ENCODE results near the gene NDUFB5. TPM values are rescaled to one million over a fixed set of nuclear protein-coding genes. Genes with fewer than 3 reads are reported as not detected.
A peak's percentile ranks its signal among the peaks of the same experiment; 100 is the strongest.
"Not testable (repeated sequence)": the region's sequence is repeated elsewhere in the genome, so short reads cannot be mapped to it uniquely, and the experiment has no call there.

NDUFB5 gene
- total RNA-seq, 2 donors from 2014 or later: 244 to 250 TPM

DNA sequence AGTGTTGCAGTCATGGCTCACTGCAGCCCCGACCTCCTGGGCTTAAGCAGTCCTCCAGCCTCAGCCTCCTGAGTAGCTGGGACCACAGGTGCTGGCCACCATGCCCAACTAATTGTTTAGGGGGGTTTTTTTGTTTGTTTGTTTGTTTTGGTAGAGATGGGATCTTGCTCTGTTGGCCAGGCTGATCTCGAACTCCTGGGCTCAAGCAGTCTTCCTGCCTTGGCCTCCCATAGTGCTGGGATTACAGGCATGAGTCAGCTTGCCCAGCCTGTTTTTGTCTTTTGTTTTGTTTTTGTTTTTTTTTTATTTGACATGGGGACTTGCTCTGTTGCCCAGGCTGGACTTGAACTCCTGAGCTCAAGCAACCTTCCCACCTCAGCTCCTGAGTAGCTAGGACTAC, 17.4 kb downstream of the NDUFB5 start:
- no peak for ATAC-seq
- intact Hi-C loops (cut with DNase I): no loop called here
- no peak for DNase-seq

DNA sequence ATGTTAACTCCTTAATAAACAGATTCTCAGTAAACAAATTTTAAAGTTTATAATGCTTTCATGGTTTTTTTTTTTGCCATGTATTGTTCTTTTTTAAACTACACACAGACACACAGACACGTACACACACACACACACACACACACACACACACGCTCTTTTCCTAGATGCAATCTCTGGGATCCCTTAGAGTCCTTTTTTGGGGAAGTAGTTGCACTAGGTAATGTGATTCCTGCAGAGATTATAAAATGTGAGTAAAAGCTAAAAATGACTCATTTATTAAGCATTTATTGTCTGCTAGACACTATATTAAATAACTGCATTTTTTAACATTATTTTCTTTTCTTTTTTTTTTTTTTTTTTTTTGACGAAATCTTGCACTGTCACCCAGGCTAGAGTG, 19.9 kb downstream of the NDUFB5 start:
- DNase-seq: no peak
- intact Hi-C loops (cut with DNase I): no loop called here
- ATAC-seq: no peak

DNA sequence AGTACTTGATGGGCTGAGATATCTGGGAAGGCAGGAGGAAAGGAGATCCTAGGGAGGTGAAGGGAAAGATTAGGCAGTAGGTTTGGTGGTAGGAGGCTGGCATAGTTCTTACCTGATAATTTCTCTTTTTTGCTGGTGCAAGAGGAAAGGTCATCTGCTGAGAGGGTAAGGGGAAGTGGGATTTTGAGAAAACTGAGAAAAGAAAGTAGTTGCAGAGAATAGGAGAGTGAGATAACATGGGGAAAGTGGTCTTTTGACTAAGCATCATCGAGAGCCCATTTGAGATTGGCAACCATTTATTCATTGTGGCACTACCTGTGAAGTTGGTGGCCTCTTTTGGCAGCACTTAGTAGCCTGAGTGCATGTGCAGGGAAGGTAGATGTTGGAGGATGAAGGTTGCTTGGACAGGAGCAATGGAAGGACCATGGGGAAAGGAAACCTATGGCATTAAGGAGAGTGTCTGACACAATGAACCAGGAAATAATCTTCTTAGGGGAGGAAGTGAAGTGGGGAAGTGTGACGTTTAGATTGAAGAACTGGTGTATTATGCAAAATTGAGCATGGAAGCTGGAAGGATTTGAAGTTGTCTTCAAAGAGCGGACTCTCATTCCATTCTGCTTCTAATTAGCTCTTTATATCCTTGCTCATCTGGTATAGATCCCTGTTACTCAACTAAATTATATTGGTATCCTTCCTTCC, 26.3 kb downstream of the NDUFB5 start:
- ATAC-seq (no peak), DNase-seq (no peak)
- intact Hi-C loops (cut with DNase I): no loop called here

DNA sequence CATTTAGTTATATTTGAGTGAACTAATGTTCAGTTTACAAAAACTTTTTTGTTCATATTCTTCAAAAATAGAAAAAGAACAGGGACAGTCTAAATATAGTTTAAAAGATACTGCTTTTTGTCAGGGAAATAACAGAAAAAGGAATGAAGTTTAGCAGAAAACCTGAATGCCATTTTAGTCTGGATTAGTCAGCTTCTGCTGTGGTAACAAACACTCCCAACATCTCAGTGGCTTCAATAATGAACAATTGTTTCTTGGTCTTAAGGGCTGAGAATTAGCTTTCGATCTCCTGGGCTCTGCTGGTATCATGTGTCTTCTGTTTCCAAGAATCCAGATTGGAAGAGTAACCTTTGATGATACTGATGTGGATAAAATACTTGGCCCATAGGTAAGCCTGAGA, 35.9 kb downstream of the NDUFB5 start:
- ATAC-seq: no peak
- DNase-seq: no peak
- intact Hi-C loops (cut with DNase I): no loop called here

DNA sequence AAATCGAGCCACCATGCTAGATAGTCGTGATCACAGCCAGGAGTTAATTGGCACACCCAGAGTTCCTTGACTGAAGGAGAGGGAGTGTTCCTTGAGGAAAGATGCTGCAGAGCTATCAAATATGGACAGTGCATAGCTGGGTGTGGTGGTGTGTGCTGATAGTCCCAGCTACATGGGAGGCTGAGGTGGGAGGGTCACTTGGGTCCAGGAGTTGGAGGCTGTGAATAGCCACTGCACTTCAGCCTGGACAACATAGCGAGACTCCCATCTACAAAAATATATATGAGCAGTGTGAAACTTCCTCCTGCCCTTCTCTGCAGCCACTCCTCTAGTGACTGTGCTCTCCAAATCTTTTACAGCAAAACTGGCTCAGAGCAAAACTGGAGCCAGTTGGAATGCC, 38.3 kb downstream of the NDUFB5 start:
- intact Hi-C loops (cut with DNase I): no loop called here
- DNase-seq: no peak

DNA sequence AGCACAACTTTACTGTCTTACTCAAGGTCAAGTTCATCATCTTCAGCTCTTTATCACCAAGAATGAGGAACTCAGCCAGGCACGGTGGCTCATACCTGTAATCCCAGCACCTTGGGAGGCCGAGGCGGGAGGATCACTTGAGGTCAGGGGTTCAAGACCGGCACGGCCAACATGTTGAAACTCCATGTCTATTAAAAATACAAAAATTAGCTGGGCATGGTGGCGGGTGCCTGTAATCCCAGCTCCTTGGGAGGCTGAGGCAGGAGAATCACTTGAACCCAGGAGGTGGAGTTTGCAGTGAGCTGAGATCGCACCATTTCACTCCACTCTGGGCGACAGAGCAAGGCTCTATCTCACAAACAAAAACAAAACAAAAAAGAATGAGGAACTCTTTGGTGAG, 39.2 kb downstream of the NDUFB5 start:
- intact Hi-C loops (cut with DNase I); DNase-seq; ATAC-seq: not testable (repeated sequence)

More for the DNA sequence above, 38.3 kb downstream of the NDUFB5 start:
- no peak for ATAC-seq

DNA sequence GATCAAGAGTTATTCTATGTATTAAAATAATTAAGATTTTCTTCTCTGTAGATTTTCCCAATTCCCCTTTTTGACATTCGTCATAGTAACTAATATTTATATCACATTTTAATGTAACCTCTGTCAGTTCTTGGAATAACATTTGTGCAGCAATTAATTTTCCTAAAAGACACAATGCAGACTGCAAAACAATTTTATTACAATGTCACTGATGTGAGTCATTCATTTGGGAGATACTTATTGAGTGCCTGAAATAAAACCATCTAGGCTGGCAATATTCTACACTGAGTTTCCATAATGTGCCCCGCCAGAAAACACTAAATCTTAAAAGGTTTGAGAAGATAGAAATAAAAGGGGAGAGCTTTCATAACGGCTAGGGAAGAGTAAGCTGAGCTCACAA, 41.6 kb downstream of the NDUFB5 start:
- no peak for DNase-seq
- no peak for ATAC-seq
- intact Hi-C loops (cut with DNase I): no loop called here

DNA sequence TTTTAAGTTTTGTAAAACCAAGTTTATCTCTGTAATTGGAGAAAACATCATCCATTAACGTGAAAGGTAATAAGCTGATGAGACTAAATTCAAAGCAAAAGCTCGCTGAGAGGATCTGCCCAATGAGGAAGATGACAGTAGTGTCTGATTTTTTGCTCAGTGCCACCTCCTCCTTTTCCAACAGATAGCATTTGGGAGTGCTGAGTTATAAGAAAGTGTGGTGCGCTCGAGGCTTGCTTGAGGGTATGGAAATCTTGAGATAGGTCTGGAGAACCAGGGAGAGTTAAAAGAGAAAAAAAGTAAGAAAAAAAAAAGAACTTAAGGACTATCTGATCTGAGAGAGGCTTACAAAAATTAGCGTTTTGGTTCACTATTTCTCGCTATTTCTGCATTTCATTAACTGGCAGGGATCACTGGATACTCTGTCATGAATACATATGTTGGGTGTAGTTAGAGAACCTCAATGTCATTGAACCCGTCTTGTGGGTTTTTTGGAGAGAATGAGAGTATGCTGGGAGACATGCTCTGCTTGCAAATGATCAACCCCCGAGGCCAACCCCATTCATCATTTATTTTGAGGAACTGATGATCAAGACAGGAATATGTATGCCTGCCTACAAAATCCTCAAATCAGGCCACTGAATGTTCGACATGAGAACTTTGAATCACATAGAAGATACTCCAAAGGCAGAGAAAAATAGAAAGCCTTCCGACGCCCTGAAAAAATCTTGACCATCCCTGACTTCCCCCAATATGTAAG, 47.3 kb downstream of the NDUFB5 start:
- intact Hi-C loops (cut with DNase I): no loop called here
- no peak for ATAC-seq
- no peak for DNase-seq

DNA sequence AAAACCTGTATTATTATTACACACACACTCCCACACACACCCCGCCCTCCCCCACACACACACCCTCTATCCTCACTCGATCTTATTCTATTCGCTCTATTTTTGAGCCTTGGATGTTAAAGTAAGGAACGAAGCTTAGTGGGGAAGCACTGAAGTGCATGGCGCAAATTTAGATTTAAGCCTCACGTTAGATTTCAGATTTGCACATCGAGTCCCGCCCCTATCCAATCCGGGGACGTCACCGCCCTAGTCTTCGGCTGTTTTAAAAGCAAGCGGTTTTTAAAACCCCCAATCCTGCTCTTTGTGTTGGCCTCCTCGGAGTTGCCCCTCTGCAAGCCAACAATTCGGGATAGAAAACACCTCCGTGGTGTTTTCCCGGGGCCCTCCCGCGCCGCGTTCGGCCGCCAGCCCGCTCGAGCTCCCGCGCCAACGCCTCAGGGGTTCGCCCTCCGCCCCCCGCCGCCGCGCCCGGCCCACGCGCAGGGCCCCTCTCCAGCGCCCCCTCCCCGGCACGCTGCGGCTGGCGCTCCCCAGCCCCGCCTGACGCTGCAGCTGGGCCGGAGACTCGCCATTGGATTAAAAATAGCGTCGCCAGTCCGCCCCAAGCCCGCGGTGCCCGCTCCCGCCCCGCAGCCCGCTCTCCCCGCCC, 48.0 kb downstream of the NDUFB5 start, which contains the start of gene USP13:
Gene USP13 (plus strand): TSS at position 594 of the 649 bp plus-strand sequence. CDS start 186 bp downstream, outside the sequence.
- ATAC-seq (peak; percentile 71 to 78), DNase-seq (peak; percentile 75)
- intact Hi-C loops (cut with DNase I): no loop called here

DNA sequence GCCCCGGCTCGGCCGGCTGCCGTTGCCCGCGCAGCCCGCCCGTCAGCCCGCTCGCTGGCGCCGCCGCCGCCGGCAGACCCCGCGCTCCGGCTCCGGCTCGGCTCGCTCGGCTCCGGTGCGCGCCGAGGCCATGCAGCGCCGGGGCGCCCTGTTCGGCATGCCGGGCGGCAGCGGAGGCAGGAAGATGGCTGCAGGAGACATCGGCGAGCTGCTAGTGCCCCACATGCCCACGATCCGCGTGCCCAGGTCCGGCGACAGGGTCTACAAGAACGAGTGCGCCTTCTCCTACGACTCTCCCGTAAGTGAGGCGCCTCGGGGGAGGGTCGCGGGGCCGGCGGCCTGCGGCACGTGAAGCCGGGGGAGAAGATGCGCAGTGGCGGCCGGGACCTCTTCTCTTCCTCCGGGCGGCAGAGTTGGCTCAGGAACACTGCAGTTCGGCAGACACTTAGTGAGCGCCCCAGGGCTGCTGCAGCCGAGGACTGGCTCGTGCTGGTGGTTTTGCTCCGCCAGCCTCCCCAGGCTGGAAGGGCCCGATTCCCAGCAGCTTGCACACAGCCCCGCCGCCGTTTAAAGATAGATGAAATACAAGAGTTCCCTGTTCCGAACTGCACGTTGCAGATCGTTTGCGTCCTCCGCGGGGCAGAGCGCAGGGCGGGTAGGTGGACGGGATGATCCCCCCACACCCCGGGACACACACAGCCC, 48.7 kb downstream of the NDUFB5 start:
- ATAC-seq: peak; percentile 83 to 90
- intact Hi-C loops (cut with DNase I): no loop called here
- DNase-seq: peak; percentile 83

DNA sequence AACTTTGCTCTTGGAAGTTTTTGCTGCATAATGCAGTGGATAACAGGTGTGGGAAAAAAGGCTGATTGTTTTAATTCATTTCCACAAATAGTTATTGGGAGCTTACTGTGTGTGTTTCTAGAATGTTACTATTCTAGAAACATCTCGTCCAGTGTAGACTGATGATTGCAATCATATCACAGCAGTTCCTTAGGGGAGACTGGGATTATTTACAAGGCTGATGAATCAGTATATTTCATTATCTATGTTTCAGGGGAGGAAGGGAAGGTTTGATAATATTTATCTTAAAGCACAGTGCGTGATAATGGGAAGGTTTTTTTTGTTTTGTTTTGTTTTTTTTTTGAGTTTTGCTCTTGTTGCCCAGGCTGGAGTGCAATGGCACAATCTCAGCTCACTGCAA, 50.6 kb downstream of the NDUFB5 start:
- ATAC-seq (no peak), DNase-seq (no peak)
- intact Hi-C loops (cut with DNase I): no loop called here

DNA sequence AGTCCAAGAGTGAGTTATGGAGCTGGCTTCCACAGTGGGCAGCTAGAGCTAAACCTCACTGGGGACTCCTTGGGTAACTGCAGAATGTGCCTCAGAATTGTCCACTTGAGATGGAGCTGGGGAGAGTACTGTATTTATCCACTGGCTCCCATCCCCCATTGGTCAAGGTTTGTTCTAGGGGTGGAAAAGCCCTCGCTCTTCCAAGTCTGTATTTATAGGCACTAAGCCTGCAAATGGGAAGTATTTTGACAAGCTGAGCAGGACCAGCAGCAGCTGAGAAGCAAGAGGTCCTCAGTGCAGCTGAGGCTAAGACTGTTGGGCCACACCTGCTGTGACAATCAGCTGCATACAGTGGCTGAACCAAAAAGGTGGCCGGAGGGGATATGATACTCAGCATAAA, 54.0 kb downstream of the NDUFB5 start:
- intact Hi-C loops (cut with DNase I): no loop called here
- ATAC-seq (no peak), DNase-seq (no peak)

DNA sequence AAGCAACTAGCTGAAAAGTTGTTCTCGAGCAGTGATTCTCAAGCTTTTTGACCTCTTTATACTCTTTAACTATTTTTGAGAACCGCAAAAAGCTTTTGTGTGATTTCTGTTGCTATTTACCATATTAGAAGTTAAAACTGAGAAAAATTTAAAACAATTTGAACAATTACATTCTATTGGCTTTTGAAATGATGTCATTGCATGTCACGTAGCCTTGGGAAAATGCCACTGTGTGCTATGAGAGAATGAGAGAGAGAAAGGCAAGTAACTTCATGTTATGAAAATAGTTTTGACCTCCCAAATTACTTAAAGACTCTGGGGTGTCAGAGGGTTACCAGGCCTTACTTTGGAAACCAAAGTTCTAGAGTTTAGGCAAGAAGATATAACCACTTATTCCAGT, 56.3 kb downstream of the NDUFB5 start:
- no peak for DNase-seq
- ATAC-seq: no peak
- intact Hi-C loops (cut with DNase I): no loop called here

DNA sequence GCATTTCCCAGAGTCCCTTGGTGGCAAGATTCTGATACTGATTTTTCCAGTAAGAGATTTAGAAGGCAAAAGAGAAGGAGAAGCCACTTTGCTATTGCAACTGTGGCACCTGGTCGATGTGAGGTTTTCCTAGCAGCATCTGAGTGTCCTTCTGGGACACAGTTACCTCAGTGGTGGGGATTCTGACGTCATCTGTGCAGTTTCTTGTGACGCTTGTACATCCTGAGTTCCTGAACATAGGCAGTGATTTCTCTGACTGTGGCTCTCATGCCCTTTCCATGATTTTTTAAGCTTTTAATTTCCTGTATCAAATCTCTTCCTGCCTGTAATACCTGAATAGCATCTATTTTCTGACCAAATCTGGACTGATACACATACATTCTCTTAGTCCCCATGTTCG, 57.2 kb downstream of the NDUFB5 start:
- ATAC-seq (no peak), DNase-seq (no peak)
- intact Hi-C loops (cut with DNase I): no loop called here

DNA sequence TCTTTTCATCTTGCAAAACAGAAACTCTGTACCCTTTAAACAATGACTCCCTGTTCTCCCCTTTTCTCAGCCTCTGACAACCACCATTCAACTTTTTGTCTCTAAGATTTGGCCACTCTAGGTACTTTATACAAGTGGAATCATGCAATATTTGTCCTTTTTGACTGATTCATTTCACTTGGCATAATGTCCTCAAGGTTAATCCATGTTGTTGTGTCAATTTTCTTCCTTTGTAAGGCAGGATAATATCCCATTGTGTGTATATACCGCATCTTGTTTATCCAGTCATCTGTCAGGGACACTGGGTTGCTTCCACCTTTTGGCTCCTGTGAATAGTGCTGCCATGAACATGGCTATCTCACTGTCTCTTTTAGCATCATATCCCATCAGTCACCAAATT, 58.5 kb downstream of the NDUFB5 start:
- DNase-seq (no peak), ATAC-seq (no peak)
- intact Hi-C loops (cut with DNase I): no loop called here

DNA sequence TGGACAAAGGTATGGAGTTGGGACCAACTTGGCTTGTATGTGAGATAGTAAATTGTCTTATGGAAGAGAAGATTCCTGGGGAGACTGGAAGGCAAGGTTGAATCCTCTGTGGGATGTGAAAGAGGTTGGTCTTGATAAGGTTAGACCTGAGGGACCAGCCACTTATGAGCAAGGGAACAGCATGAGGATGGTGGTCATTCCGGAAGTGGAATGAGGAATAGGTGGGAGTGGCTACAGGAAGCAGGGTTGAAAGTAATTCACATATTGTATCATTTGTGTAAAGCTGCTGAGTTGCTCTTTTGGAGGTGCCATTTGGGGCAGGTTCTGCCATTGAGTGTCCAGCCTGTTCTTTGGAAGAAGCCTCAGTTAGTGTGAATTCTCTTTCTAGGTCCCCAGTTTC, 61.4 kb downstream of the NDUFB5 start:
- no peak for ATAC-seq
- no peak for DNase-seq
- intact Hi-C loops (cut with DNase I): no loop called here

DNA sequence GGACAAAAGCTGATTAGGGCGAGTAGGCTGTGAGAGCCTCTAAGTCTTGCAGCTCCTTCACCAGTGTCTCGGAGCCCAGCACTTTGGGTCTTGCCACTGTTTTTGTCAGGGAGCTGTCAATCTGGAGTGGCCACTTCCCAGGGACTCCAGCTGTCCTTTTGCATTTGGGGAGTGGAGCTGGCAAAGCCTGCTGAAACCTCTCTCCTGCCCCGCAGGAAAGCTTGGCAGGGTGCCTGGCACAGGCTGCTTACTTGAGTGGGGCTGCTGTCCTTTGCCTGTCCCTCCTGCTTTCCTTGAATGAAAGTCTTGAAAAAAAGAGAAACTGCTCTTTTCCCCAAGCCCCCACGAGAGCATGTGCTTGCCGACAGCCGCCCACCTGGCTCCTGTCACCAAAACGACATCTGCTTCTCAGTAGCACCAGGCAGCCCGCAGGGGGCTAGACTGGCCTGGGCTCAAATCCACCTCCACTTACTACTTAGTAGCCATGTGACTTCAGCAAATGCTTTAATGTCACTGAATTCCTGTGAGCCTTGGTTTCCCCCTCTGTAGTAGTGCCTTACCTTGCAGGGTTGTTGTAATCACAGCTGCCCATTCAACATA, 61.9 kb downstream of the NDUFB5 start:
- ATAC-seq (peak; percentile 81 to 90), DNase-seq (peak; percentile 78)
- intact Hi-C loops (cut with DNase I): no loop called here

DNA sequence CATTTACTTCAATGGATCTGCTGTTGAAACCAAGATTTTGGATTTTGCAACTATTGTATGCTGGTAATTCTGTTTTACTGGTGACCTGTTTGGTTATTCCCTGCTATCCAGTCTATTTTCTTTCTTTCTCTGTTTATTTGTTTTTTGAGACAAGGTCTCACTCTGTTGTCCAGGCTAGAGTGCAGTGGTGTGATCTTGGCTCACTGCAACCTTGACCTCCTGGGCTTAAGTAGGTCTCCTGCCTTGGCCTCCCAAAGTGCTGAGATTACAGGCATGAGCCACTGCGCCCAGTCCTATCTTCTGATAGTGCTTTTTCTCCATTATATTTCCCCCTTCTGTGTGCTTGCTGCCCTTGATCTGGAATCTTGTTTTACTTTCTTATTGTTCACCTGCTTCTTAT, 63.8 kb downstream of the NDUFB5 start:
- DNase-seq: no peak
- ATAC-seq: no peak
- intact Hi-C loops (cut with DNase I): no loop called here

DNA sequence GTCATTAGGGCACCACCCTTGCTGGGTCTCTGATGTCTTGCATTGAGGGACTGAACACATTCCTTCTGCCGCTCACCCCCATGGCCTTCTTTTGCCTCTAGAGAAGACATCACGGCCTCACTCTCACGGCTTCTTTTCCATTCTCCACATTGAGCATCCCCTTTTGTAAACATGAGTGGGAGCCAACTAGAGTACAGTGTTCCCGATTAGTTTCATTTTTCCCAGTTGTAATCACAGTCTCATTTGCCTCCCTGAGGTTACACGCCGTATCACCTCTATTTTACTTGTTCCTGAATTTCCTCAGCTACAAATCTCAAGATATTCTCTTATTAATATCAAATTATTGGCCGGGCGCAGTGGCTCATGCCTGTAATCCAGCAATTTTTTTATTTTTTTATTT, 65.7 kb downstream of the NDUFB5 start:
- intact Hi-C loops (cut with DNase I): no loop called here
- ATAC-seq (no peak), DNase-seq (no peak)

All from left cardiac atrium (tissue), 4 donors.